Measurements from ENCODE around the gene LPP. TPM values are rescaled to one million over a fixed set of nuclear protein-coding genes. Genes with fewer than 3 reads are reported as not detected.
A peak's percentile ranks its signal among the peaks of the same experiment; 100 is the strongest.

The LPP gene
- total RNA-seq, 1 experiment from 2014 or later = 264 TPM

- DNase-seq = no peak
- Mint-ChIP-seq H3K4me1 (ENCODE audit: low read depth, unreplicated experiment) (peaks cover 89% of the 10 kb centered on the region), H3K9me3 (ENCODE audit: low read depth, unreplicated experiment) (no peaks in the 10 kb centered on the region), H3K27me3 (ENCODE audit: unreplicated experiment) (no peaks in the 10 kb centered on the region), H3K4me3 (ENCODE audit: low read depth, unreplicated experiment) (no peak overlapping the region), H3K36me3 (ENCODE audit: insufficient read depth, unreplicated experiment) (peaks cover 9% of the 10 kb centered on the region), H3K27ac (ENCODE audit: unreplicated experiment) (no peak overlapping the region)
- no peak for TF ChIP-seq CTCF (IDR thresholded peaks at IDR 0.05; ENCODE audit: unreplicated experiment)
- intact Hi-C loops (cut with micrococcal nuclease; ENCODE audit: unreplicated experiment) = loop anchor here (10.0 kb wide), 1 partner anchor 690 kb away; the partner anchor contains the start of gene BCL6
- BruUV-seq (replicated peaks) = no TSS peak
- CTCF ChIA-PET = interaction anchor here (0.6 kb wide), 1 partner anchor 303 kb away, joined by 3 read pairs; no protein-coding TSS in a partner anchor
Measured at GRCh38 chr3:188435266-188435665, 281.3 kb downstream of the LPP start.

- BruUV-seq (replicated peaks) = no TSS peak
- peak overlapping the region; percentile 45 for H3K27ac Mint-ChIP-seq (ENCODE audit: unreplicated experiment)
- no peak for DNase-seq
- peaks cover 9% of the 10 kb centered on the region for H3K36me3 Mint-ChIP-seq (ENCODE audit: insufficient read depth, unreplicated experiment)
- H3K9me3 Mint-ChIP-seq (ENCODE audit: low read depth, unreplicated experiment) = no peaks in the 10 kb centered on the region
- H3K4me1 Mint-ChIP-seq (ENCODE audit: low read depth, unreplicated experiment) = peaks cover 69% of the 10 kb centered on the region
- H3K4me3 Mint-ChIP-seq (ENCODE audit: low read depth, unreplicated experiment) = no peak overlapping the region
- CTCF ChIA-PET = no interaction called here
- intact Hi-C loops (cut with micrococcal nuclease; ENCODE audit: unreplicated experiment) = loop anchor here (10.0 kb wide), 1 partner anchor 693 kb away; the partner anchor contains the start of gene BCL6
- H3K27me3 Mint-ChIP-seq (ENCODE audit: unreplicated experiment) = no peaks in the 10 kb centered on the region
- no peak for TF ChIP-seq CTCF (IDR thresholded peaks at IDR 0.05; ENCODE audit: unreplicated experiment)
Measured at GRCh38 chr3:188437926-188438325, 284.0 kb downstream of the LPP start.

GRCh38 chr3:188439080-188439479, 285.1 kb downstream of the LPP start:
- peaks cover 4% of the 10 kb centered on the region for H3K36me3 Mint-ChIP-seq (ENCODE audit: insufficient read depth, unreplicated experiment)
- intact Hi-C loops (cut with micrococcal nuclease; ENCODE audit: unreplicated experiment) = loop anchor here (10.0 kb wide), 1 partner anchor 694 kb away; the partner anchor contains the start of gene BCL6
- peak overlapping the region; percentile 73 for H3K27ac Mint-ChIP-seq (ENCODE audit: unreplicated experiment)
- H3K4me3 Mint-ChIP-seq (ENCODE audit: low read depth, unreplicated experiment) = peak overlapping the region; percentile 35
- no peak for TF ChIP-seq CTCF (IDR thresholded peaks at IDR 0.05; ENCODE audit: unreplicated experiment)
- DNase-seq = peak; percentile 35
- H3K4me1 Mint-ChIP-seq (ENCODE audit: low read depth, unreplicated experiment) = peaks cover 58% of the 10 kb centered on the region
- no TSS peak for BruUV-seq (replicated peaks)
- CTCF ChIA-PET = interaction anchor here (1.0 kb wide), 1 partner anchor 699 kb away, joined by 3 read pairs; no protein-coding TSS in a partner anchor
- H3K9me3 Mint-ChIP-seq (ENCODE audit: low read depth, unreplicated experiment) = no peaks in the 10 kb centered on the region
- no peaks in the 10 kb centered on the region for H3K27me3 Mint-ChIP-seq (ENCODE audit: unreplicated experiment)

GRCh38 chr3:188440340-188440972, 286.5 kb downstream of the LPP start:
- Mint-ChIP-seq H3K9me3 (ENCODE audit: low read depth, unreplicated experiment) (no peaks in the 10 kb centered on the region), H3K4me1 (ENCODE audit: low read depth, unreplicated experiment) (peaks cover 47% of the 10 kb centered on the region), H3K4me3 (ENCODE audit: low read depth, unreplicated experiment) (no peak overlapping the region), H3K27ac (ENCODE audit: unreplicated experiment) (peak overlapping the region; percentile 73), H3K36me3 (ENCODE audit: insufficient read depth, unreplicated experiment) (peaks cover 4% of the 10 kb centered on the region), H3K27me3 (ENCODE audit: unreplicated experiment) (no peaks in the 10 kb centered on the region)
- no peak for DNase-seq
- BruUV-seq (replicated peaks) = no TSS peak
- CTCF ChIA-PET = no interaction called here
- TF ChIP-seq CTCF (IDR thresholded peaks at IDR 0.05; ENCODE audit: unreplicated experiment) = no peak
- intact Hi-C loops (cut with micrococcal nuclease; ENCODE audit: unreplicated experiment) = no loop called here
